MM.1S (cell line): ENCODE results near the gene DOLK.

Experiments used
- EZH2phosphoT487 ChIP-seq: fragments of 300-600 bp; sonication (generic); IDR thresholded peaks from 2 replicates; pipeline ENCODE4 v1.6.1; 2018; ENCODE audit warnings: antibody characterized with exemption, low read length
- TF ChIP-seq, protein P1 (sequence below): fragments of 300-600 bp; sonication (generic); IDR thresholded peaks from 2 replicates; pipeline ENCODE4 v1.5.1; 2016; ENCODE audit warnings: antibody characterized with exemption, low read length, mixed read lengths

GRCh38 chr9:128916745-128917144 lies 30.7 kb downstream of the DOLK start:
- TF ChIP-seq, protein P1, sequence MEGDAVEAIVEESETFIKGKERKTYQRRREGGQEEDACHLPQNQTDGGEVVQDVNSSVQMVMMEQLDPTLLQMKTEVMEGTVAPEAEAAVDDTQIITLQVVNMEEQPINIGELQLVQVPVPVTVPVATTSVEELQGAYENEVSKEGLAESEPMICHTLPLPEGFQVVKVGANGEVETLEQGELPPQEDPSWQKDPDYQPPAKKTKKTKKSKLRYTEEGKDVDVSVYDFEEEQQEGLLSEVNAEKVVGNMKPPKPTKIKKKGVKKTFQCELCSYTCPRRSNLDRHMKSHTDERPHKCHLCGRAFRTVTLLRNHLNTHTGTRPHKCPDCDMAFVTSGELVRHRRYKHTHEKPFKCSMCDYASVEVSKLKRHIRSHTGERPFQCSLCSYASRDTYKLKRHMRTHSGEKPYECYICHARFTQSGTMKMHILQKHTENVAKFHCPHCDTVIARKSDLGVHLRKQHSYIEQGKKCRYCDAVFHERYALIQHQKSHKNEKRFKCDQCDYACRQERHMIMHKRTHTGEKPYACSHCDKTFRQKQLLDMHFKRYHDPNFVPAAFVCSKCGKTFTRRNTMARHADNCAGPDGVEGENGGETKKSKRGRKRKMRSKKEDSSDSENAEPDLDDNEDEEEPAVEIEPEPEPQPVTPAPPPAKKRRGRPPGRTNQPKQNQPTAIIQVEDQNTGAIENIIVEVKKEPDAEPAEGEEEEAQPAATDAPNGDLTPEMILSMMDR: no peak
- no peak for TF ChIP-seq EZH2phosphoT487
